NK-92 (cell line): ENCODE results near the gene CMSS1.

Source experiments
- DNase-seq: peaks from one replicate; lab custom pipeline; 2025; ENCODE audit not compliant: unreplicated experiment; lab: John Stamatoyannopoulos, UW

Gene CMSS1

DNA sequence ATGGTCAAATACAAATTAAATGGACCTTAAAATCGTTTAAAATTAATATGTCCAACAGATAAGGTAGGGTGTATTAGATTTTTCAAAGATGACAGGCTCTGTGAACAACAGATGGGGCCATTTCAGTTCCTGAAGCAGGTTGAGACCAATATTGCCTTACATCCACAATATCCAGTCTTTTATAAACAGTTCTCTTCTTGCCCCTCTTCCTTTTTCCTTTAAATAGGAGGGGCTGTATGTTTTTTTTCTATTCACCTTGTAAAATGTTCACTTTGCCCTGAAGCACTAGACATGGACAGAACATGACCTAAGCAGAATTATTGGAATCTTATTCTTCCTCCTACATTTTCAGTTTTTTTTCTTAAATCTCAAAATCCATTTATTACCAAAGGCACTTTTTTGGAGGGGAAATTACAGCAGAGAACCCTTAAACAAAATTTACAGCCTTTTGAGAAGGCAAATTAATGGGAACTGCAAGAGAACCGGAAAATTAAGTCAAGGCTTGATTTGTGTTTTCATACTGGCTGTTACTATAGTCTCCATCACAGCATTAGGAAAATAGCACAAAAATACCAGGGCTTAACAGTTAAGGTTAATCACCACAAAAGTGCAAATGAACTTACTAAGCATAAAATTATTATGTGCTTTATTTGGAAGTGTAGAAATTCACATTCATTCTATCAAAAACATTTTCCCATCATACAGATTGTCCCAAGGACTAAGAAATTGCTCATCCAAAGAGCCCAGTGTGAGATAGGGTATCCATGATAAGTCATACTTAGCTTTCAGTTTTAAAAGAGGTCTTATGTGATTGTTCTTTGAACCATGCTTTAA lies 55.8 kb downstream of the CMSS1 start:
- no peak for DNase-seq

DNA sequence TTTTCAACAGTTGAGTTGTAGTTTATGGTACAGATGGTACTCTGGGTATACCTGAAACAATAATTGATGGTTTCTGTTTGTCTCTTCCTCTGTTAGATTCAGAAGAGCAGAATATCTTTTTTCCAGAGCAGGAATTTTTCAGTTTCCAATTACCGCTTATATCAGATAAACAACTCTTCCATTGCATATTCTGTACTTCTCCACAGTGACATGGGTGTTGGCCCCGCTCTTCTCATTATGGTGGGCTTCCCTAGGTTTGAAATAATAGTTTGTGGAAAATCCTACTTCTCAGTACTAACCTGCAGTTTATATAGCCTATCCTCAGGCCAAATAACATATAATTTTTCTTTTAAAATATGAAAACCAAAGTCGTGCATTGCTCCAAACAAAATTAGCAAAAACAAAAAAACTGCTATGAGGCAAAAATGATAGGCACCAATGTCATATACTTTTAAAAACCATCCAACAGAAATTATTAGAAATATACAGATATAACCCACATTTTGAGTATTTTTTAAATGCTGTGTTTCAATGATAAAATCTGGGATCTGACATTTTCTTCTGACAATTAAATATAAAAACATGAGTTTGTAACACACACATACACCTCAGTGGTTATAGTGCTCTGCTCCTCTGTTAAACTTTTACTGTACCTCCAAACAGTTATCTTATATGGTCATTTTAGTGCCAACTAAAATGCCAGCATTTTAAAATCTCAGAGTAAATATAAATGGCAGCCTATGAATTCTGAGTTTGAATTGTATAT lies 56.8 kb downstream of the CMSS1 start:
- DNase-seq, result no peak

DNA sequence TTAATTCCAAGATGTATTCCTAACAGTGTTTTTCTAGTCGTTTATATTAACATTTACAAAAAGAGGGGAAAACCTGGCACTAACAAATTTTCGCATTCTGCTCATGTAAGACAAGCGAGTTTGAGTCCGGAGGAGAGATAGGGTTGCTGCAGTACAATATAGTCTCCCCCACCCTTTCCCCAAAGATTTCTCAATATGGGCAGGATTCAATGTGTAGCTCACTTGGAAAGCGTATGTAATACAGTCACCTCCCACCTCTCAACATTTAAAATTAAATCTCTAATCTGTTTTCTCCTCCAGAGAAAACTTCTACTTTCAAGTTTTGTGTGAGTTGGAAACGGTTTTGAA lies 57.9 kb downstream of the CMSS1 start:
- DNase-seq, result no peak

DNA sequence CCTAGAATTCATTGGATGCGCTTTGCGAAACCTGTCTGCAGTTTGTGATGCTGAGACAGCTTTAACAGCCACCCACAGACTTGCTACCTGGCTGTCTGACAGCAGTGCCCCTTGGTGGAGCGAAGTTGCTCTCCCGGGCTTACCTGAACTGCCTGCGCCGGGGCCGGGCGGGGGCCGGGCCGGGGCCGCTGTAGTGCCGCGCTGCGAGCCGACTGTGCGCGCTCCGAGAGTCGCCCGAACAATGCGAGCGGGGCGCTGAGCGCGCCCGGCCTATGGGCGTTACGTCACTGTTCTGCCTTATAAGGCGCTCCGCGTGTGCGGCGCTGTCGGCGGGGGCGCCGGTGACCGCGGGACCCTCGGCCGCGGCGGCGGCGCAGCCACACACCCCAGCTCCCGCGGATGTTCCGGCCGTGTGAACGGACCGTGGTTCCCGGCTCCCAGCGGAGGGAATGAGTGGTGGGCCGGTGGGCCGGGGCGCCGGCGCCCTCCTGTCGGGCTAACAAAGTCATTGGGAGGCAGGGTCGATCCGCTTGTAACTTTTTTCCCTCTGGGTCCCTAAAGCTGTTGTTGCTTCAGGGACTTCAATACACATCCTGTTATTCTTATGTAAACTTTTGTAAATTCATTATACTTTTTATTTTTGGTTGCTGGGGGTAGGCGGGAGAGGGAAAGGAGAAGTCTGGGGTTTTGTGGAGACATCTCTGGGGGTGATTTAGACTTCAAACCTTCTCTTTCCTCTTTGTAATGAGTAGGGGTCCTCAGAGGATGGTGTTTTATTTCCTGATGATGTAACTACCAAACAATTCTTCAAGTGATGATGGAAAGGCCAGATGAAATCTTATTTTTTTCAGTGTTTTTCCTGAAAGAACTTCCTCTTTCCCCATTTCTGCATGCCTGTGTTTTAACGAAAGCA lies 58.5 kb downstream of the CMSS1 start:
- DNase-seq, result no peak

DNA sequence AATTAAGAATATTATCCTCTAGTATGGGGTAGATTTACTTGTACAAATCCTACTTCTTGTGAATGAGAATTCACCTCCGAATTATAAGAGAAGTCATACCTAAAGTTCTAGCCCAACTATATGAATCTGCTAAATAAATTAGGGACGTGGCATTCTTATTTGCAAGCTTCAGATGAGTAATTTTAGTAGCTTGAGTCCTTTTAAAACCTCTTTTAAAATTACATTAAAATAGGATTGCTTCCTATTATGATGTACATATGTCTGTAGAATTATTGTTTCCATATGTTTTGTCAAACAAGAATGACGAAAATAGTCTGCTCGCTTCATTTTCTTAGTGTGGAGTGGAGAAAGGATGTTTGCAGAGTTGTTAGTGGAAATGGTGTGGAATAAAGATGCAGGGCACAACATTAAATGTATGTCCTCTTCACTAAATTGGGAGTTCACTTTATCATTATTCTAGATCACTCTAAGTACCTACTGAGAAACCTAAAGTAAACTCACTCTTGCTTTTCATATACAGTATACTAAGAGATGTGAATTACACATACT lies 59.4 kb downstream of the CMSS1 start:
- no peak for DNase-seq

DNA sequence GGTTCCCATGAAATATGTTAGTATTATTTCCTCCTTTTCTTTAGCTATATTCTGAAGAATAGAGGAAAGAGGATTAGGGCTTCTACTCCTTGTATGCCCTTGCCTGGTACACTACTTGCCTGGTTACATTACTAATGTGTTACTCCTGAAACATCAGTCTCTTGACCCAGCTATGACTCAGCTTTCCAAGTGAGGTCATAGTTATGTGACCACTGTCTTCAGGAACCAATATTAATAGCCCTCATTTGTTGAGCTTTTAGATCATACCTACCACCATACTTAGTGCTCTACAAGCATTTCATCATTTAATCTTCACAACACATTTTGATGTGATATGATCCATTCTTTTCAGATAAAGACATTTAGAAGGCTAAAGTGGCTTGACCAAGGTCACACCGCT lies 60.3 kb downstream of the CMSS1 start:
- no peak for DNase-seq

DNA sequence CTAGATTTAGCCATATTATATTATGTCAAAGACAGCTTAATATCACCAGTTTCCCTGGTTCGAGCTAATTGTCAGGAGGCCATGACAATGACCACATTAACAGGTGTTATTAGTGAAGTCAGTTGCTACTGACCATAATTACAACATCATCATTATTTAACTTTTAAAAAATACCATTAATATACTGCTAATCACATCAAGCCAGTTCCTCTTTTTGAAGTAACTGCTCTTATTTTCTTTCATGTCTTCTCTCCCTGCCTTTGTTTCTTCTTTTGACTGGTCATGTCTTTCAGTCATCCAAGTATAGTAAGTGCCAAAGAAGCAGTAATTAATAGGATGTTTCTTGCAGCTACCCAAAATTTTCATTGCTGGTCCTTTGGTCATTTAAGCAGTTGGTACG lies 61.6 kb downstream of the CMSS1 start:
- DNase-seq, result no peak

DNA sequence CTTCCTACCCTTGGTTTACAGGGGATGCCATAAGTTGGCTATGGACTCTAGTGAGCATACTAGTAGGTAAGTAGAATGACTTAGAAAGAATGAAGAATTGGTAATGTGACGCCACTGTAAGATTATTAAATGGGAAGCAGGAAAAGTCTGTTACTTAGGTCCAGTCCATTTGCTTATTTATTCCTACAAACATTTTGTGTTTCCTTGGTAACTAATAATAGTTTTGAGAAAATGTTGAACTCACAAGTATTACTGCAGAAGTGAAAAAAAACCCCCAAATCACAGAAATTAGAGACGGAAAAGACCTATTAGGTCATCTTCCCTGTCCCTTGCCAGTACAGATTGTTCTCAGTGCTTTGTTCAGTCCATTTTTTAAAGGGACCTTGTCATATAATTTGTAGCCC lies 63.5 kb downstream of the CMSS1 start:
- DNase-seq, result no peak

DNA sequence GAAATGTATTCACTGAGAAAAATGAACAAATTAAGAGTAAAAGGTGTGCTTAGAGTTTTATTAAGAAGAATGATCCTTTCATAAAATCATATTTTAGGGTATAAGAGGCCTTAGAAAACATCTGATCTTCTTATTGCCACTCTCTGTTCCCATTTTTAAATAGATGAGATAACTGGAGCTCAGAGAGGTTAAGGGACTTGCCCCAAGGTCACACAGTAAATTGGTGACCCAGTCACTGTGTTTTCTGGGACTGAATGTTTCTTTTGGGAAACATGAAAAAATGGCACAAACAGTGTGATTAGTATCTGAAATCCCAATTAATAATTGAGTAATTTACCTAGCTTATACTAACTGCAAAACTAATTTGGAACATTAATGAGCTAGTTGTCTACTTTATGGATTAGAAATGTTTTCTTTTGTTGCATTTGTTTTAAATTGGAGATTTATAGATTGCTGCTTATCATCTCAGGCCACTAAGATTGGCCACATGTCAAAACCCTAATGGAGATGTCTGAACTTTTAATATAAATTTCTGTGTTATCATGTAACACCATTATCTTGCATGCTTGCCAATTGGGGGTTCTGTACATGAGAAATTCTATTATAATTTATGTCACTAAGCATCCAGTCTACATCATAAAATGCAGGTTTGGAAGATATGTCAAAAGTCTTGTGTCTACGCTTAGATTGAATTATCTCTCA lies 64.9 kb downstream of the CMSS1 start:
- no peak for DNase-seq

DNA sequence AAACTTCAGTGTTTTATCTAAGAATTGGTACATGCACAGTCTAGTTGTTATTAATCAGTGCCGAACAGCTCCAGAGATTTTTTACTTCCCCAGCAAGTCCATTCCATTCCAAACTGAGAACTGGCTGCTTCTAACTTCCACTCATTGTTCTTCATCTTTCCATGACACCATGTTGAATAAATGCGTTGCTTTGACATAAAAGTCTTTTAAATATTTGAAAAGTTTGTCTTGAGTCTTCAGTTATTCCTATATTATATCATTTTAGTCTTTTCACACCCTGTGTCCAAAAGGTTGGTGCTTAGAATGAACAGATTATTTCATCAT lies 65.4 kb downstream of the CMSS1 start:
- DNase-seq, result no peak

DNA sequence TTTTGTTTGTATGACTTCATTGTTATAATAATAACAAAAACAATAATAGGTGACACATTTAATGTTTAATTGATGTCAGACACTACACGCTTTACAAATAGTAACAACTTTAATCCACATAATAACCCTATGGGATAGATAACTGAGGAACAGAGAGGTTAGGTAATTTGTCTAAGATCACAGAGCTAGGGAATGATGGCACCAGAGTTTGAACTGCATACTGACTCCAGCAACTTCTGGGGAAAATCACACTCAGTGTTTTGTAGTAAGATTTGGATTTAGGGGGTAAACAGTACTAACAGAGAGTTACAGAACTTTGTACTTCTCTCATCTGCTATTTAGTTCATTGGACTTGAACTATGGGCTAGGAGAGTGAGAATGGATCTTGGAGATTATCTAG lies 66.0 kb downstream of the CMSS1 start:
- DNase-seq, result no peak

DNA sequence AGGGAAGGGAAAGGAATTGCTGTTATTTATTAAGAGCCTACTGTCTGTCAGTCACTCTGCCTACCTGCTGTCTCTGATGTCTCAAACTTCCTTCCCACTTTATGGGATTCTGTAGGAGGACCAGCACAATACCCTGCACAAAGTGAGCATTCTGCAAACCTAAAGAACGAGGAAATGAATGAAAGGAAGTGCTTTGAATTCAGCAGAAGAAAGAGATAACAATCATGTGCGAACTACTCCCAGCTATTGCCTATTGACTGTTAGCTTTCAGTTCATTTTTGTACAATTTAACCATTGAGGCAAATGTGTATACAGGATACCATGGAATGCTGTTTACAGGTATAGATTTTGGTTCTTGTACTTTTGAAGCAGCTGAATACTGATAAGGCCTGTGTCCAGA lies 66.8 kb downstream of the CMSS1 start:
- DNase-seq, result no peak

DNA sequence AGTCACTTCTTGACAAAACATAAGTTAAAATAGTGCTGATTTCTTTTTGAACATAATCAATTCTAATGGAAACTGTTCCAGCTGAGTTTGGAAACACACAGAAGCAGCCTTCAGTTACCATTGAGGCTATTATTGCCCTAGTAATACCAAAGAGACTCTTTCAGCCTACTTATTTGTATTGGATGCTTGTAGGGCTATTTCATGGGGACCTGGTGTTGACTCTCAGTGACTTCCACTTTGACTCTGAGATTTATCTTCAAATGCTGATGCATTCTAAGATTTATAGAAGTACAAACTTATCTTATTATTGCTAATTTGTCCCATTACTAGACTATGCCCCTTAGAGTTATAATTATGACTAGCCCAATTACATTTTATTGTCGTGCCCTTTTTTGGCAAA lies 67.4 kb downstream of the CMSS1 start:
- DNase-seq, result no peak

DNA sequence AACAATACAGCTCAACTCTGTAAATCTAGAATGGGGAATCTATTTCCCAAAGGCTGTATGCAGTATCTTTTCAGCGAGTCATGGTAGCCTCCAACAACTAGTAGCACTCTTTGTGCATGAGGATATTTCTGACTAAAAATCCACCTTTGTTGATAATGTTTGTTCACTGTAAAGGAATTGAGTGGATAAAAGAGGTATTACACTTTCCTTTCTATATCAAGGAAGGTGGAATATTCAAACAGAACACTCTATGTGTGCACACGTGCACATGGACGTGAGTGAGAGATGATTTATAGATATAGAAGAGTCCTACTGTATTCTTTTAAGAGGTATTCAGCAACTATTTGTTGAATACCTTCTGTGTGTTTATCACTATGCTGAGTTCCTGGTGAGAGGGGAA lies 68.2 kb downstream of the CMSS1 start:
- DNase-seq, result no peak

DNA sequence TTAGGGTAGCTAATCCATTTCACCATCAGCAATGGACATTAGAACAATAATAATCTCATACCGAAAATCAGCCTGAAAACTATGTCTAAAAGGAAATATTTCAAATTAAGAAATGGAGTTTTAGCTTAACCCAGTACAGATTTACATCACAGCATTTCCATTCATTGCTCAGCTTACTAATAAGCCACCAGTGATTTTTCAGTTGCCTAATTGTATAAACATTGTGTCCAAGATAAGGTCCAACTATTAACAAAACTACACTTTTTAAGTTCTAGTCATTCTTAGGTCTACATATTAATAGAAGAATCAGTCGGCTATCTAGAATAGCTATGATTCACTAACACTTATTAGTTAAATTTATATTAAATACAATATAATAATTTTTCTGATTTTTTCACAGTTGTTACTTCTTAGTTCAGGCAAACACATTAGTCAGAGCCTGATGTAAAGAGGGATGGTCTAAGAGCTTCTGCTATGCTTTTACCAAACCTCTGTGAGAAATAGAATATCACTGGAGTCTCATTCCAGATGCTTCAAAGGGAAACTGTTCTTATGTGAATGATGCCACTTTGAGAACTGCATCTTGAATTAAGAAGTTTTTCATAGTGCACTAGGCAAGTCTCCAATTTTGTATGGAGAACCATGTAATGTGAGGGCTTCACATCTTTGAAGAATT lies 74.1 kb downstream of the CMSS1 start:
- DNase-seq, result no peak

DNA sequence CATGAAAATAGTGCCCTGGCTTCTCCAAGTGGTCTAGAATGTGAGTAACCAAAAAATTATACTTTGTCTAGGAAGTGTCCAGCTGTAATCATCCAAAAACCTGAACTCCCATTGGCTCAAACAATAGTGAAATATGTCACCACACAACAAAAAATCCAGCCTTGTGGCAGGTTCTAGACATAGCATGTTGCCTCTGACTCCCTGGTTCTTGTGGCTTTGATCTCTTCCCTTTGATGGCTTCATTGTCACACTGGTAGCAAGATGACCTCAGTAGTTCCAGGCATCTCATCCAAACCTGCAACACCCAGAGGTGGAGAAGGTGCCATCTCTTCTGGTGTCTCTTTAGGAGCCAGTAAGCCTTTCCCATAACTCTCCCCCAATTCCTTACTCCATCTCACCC lies 74.7 kb downstream of the CMSS1 start:
- no peak for DNase-seq

DNA sequence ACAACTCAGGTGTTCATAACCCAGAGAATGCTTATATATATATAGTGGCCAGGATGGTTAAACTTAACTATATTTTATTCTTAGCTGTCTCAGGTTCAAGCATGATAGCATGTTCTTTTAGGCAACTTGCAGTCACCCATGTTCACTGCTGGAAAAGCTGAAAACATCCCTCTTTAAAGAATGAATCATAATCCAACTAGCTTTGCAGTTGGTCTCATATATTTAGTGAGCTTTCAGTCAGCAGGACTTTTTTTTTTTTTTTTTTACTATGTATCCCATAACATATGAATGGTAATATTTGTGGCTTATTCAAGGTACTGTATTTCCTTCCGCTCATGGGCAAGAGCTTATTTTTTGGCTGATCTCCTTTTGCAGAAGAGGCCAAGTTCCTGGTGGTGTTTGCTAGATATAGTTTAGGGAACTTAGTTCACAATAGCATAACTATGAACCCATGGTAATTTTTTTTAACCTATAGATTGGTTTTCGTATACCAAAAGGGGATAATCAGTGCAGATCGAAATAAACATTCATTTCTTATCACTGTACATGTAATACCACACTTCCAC lies 77.6 kb downstream of the CMSS1 start:
- DNase-seq, result no peak

DNA sequence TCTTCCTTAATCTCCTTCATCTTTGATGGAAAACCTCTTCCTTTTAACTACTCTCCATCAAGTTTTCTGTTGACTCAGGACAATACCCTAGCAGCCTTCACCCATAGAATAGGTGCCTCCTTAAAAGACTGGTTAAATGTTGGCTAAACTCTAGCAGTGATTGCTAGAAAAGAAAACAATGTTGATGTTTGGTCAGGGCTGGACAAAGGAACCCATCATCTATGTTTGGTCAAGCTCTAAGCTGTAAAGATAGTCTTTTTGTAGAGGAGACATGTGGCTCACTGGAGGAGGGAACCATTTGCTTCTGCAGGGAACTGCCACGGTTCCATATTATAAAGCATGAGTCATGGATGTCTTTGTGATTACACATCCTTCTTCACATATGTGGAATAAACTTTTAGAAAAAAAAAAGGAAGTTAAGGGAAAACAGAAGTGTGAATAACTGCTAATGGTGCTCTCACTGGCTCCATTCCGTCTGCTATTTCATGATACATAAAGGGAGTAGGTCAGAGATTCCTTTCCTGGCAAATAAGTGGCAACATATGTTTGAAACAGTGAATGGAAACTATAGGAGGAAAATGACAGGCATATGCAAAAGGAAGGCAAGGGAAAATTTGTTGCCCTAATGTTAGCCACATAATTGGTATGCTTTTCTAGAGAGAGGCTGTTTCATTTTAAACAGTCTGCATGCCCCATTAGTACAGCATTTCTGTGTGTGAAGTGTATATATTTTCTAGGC lies 78.2 kb downstream of the CMSS1 start:
- DNase-seq, result no peak

DNA sequence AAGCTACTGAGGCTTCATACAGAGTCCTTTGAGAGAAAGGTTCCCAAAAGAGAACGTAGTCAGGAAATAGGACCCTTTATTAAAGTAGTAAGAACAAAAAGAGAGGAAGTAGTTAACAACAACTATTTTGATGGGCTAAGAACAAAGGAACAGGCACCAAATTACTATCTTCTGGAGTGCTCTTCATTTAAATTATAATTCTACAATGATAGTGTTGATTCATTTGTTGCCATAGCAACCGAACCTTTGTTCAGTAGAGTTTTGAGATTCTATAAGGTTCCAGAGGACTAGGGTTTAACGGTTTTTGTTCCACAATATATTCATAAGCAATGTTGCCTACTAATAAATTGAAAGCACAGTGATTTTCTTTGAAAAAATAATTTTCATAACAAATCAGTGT lies 78.8 kb downstream of the CMSS1 start:
- no peak for DNase-seq
